Measurements from ENCODE around the gene EVL. TPM values are rescaled to one million over a fixed set of nuclear protein-coding genes. Genes with fewer than 3 reads are reported as not detected.

EVL gene
- total RNA-seq, 1 donor from 2014 or later = 290 TPM

GRCh38 chr14:100146531-100147091 is 81.4 kb downstream of the EVL start:
- H3K36me3 Mint-ChIP-seq (ENCODE audit: low read depth) = peaks cover 6% of the 10 kb centered on the region
- H3K27me3 Mint-ChIP-seq (ENCODE audit: insufficient read depth) = no peaks in the 10 kb centered on the region
- H3K4me1 Mint-ChIP-seq (ENCODE audit: low read depth) = no peaks in the 10 kb centered on the region
- DNase-seq (ENCODE audit: low spot score) = no peak
- intact Hi-C loops (cut with micrococcal nuclease) = no loop called here
- H3K27ac Mint-ChIP-seq = no peak overlapping the region
- no peak overlapping the region for H3K4me3 Mint-ChIP-seq
- no peaks in the 10 kb centered on the region for H3K9me3 Mint-ChIP-seq

GRCh38 chr14:100147181-100147631 is 82.0 kb downstream of the EVL start:
- no peaks in the 10 kb centered on the region for H3K9me3 Mint-ChIP-seq
- no peaks in the 10 kb centered on the region for H3K4me1 Mint-ChIP-seq (ENCODE audit: low read depth)
- peak; percentile 25 for DNase-seq (ENCODE audit: low spot score)
- H3K27me3 Mint-ChIP-seq (ENCODE audit: insufficient read depth) = no peaks in the 10 kb centered on the region
- H3K27ac Mint-ChIP-seq = peak overlapping the region; percentile 55
- no peak overlapping the region for H3K4me3 Mint-ChIP-seq
- intact Hi-C loops (cut with micrococcal nuclease) = no loop called here
- peaks cover 6% of the 10 kb centered on the region for H3K36me3 Mint-ChIP-seq (ENCODE audit: low read depth)

DNA sequence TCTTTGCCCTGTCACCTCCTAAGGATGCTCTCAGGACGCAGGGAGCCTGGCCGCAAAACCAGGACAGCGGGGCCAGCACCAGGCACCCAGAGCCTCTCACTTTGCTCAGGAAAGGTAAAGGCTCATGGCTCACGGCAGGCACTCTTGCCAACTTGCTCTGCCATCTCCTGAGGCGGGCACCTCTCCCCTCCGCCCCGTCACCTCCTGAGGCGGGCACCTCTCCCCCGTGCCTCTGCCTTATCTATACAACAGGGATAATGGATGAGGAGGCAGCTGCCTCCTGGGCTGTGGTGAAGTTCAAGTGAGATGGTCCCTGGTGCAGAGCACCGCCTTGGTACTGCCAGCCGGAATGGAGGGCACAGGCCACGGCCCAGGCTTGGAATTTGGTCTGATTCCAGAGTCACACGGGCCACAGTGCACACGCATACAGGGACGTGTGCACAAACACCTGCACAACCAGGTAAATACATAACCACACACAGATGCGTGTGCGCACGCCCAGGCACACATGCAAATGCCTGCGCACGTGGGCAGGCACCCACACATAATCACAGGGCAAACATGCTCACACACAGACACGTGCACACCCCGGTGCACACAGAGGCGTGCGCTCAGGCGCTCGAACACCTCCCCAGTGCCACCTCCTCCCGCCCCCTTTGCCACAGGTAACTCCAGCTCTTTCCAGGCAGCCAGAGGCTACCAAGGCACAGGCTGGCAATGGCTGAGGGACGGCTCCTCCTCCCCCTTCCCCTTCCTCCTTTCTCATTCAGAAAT is 82.7 kb downstream of the EVL start:
- no peak for DNase-seq (ENCODE audit: low spot score)
- Mint-ChIP-seq H3K27me3 (ENCODE audit: insufficient read depth) (peaks cover 2% of the 10 kb centered on the region), H3K27ac (no peak overlapping the region), H3K4me3 (no peak overlapping the region), H3K4me1 (ENCODE audit: low read depth) (no peaks in the 10 kb centered on the region), H3K9me3 (peaks cover under 1% of the 10 kb centered on the region), H3K36me3 (ENCODE audit: low read depth) (peaks cover 6% of the 10 kb centered on the region)
- intact Hi-C loops (cut with micrococcal nuclease) = no loop called here

DNA sequence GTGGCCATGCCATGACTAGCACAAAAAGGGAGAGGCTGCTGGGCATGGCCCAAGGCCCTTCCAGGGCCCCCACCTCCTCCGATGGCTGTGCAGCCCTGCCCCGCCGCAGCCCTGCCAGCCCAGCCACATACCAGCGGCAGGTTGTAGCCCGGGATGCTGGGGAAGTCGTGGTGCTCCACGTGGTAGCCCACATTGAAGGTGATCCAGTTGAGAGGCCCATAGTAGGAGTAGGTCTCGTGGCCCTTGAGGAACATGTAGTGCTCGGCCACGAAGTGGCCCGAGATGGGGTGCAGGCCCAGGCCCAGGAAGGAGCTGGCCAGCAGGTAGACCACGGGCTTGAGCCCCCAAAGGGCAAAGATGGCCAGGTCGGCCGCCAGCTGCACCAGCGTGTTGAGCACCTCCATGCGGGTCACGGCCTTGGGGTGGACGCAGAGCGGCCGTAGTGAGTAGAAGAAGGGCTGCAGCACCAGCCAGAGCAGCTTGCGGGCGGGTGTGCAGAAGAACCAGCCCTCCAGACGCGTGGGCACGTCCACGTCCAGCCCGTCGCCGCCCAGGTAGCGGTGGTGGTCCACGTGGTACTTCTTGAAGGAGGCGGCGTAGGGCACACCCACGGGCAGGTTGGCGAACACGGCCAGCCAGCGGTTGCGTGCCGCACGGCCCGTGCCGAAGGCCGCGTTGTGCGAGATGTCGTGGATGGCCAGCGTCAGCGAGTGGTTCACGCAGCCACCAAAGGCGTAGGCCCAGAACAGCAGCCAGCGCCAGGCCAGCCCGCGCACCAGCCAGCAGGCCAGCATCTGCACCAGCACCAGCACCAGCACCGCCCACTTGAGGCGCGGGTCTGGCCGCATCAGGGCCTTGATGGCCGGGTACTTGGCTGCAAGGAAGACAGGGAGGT is 83.9 kb downstream of the EVL start:
- Mint-ChIP-seq H3K4me1 (ENCODE audit: low read depth) (no peaks in the 10 kb centered on the region), H3K36me3 (ENCODE audit: low read depth) (peaks cover 1% of the 10 kb centered on the region), H3K27ac (peak overlapping the region; percentile 18), H3K4me3 (no peak overlapping the region), H3K27me3 (ENCODE audit: insufficient read depth) (peaks cover 2% of the 10 kb centered on the region), H3K9me3 (peaks cover 3% of the 10 kb centered on the region)
- DNase-seq (ENCODE audit: low spot score) = no peak
- intact Hi-C loops (cut with micrococcal nuclease) = no loop called here

DNA sequence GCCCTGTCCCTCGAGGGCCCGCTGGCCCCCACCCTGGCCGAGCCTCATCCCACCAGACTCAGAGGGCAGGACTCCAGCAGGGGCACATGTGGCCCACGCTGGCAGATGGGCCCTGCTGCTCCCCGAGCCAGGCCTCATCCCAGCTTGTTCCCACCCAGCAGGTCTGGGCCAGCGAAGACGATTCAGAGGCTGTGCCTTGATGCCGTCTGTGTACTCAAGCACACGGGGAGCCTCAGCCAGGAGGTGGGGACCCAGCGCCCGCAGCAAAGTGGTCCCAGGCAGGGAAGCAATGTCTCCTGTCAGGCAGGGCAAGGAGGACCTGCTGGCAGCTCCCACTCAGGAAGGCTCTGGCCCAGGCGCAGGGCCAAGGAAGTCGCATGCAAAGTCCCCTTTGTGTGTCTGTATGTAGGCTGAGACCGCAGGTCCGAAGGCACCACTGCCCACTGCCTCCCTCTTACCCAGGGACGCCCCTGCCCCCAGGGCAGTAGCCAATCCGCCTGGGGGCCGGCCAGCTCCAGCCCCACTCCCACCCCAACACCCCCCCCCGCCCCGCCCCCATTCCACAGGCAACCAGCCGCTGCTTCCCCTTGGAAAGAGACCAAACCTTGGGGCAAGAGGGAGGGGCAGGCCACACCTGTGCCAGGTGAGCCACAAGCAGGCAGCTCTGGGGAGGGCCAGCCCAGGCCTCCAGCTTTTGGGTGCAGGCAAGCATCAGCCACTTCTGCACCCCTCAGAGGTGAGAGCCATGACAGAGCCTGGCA is 84.8 kb downstream of the EVL start:
- Mint-ChIP-seq H3K4me1 (ENCODE audit: low read depth) (no peaks in the 10 kb centered on the region), H3K36me3 (ENCODE audit: low read depth) (peaks cover 3% of the 10 kb centered on the region), H3K9me3 (peaks cover 7% of the 10 kb centered on the region), H3K27me3 (ENCODE audit: insufficient read depth) (peaks cover 2% of the 10 kb centered on the region), H3K4me3 (no peak overlapping the region), H3K27ac (no peak overlapping the region)
- no peak for DNase-seq (ENCODE audit: low spot score)
- intact Hi-C loops (cut with micrococcal nuclease) = no loop called here

GRCh38 chr14:100150932-100151587 is 85.8 kb downstream of the EVL start:
- H3K36me3 Mint-ChIP-seq (ENCODE audit: low read depth) = peaks cover 3% of the 10 kb centered on the region
- intact Hi-C loops (cut with micrococcal nuclease) = no loop called here
- H3K9me3 Mint-ChIP-seq = peaks cover 10% of the 10 kb centered on the region
- no peak overlapping the region for H3K4me3 Mint-ChIP-seq
- H3K27ac Mint-ChIP-seq = no peak overlapping the region
- peaks cover 2% of the 10 kb centered on the region for H3K27me3 Mint-ChIP-seq (ENCODE audit: insufficient read depth)
- no peaks in the 10 kb centered on the region for H3K4me1 Mint-ChIP-seq (ENCODE audit: low read depth)
- DNase-seq (ENCODE audit: low spot score) = no peak

- no peak overlapping the region for H3K27ac Mint-ChIP-seq
- peaks cover 10% of the 10 kb centered on the region for H3K9me3 Mint-ChIP-seq
- peaks cover 3% of the 10 kb centered on the region for H3K36me3 Mint-ChIP-seq (ENCODE audit: low read depth)
- H3K27me3 Mint-ChIP-seq (ENCODE audit: insufficient read depth) = peaks cover 6% of the 10 kb centered on the region
- intact Hi-C loops (cut with micrococcal nuclease) = no loop called here
- no peaks in the 10 kb centered on the region for H3K4me1 Mint-ChIP-seq (ENCODE audit: low read depth)
- no peak for DNase-seq (ENCODE audit: low spot score)
- H3K4me3 Mint-ChIP-seq = no peak overlapping the region
These were observed 86.9 kb downstream of the EVL start for GRCh38 chr14:100152091-100152490.

- Mint-ChIP-seq H3K9me3 (peaks cover 10% of the 10 kb centered on the region), H3K27me3 (ENCODE audit: insufficient read depth) (peaks cover 18% of the 10 kb centered on the region), H3K36me3 (ENCODE audit: low read depth) (peaks cover 3% of the 10 kb centered on the region), H3K4me1 (ENCODE audit: low read depth) (no peaks in the 10 kb centered on the region), H3K4me3 (no peak overlapping the region), H3K27ac (no peak overlapping the region)
- DNase-seq (ENCODE audit: low spot score) = no peak
- intact Hi-C loops (cut with micrococcal nuclease) = no loop called here
These were observed 88.3 kb downstream of the EVL start for GRCh38 chr14:100153560-100153959.

DNA sequence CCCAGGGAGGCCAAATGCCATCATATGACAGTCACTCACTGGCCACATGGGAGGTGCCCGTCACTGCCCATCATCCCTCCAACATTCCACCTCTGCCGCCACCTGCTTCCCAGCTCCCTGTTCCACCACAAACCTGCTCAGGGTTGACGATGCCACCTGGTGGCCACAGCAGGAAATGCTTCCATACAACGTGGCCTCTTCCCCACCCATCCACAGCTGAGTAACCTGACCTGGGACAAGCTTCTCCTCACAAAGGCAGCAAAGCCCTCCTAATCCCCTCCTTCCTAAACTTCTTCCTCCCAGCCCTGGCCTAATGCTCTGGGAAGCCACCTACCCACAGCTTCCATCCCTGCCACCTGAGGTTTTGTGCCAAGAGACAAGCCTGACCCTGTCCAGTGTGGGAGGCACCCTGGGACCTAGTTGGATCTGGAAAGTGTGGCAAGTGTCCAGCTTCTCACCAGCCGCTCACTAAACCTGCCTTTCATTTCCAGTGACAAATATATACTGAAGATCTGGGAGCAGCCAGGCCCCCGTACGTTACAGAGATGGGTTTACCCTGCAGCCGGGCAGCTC is 89.9 kb downstream of the EVL start:
- H3K27ac Mint-ChIP-seq = no peak overlapping the region
- peaks cover 21% of the 10 kb centered on the region for H3K27me3 Mint-ChIP-seq (ENCODE audit: insufficient read depth)
- DNase-seq (ENCODE audit: low spot score) = no peak
- H3K9me3 Mint-ChIP-seq = peaks cover 10% of the 10 kb centered on the region
- intact Hi-C loops (cut with micrococcal nuclease) = loop anchor here (2.0 kb wide), 1 partner anchor 172 kb away; no protein-coding TSS in a partner anchor
- H3K4me3 Mint-ChIP-seq = no peak overlapping the region
- no peaks in the 10 kb centered on the region for H3K4me1 Mint-ChIP-seq (ENCODE audit: low read depth)
- H3K36me3 Mint-ChIP-seq (ENCODE audit: low read depth) = peaks cover 3% of the 10 kb centered on the region

- intact Hi-C loops (cut with micrococcal nuclease) = loop anchor here (2.0 kb wide), 1 partner anchor 173 kb away; no protein-coding TSS in a partner anchor
- no peak overlapping the region for H3K4me3 Mint-ChIP-seq
These were observed 90.8 kb downstream of the EVL start for GRCh38 chr14:100155756-100156616.

DNA sequence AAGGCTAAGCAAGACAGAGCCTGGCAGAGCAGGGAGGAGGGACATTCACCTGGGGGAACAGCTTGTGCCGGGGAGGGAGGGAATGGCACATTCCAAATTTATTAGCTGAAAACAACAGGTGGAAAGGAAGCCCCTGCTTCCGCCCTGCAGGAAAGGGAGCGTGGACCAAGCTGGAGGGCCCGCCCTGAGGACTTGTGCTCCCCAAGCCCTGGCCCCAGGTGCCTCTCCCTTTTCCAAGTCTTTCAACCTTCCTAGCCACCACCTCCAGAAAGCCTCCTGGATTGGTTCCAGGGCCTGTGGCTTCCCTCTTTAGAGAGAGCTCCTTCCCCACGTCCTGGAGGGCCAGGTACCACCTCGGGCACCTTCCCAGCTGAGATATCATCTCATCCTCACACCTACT is 91.6 kb downstream of the EVL start:
- no peak for DNase-seq (ENCODE audit: low spot score)
- H3K36me3 Mint-ChIP-seq (ENCODE audit: low read depth) = peaks cover 3% of the 10 kb centered on the region
- H3K9me3 Mint-ChIP-seq = peaks cover 10% of the 10 kb centered on the region
- intact Hi-C loops (cut with micrococcal nuclease) = no loop called here
- no peak overlapping the region for H3K27ac Mint-ChIP-seq
- no peak overlapping the region for H3K4me3 Mint-ChIP-seq
- peaks cover 26% of the 10 kb centered on the region for H3K27me3 Mint-ChIP-seq (ENCODE audit: insufficient read depth)
- no peaks in the 10 kb centered on the region for H3K4me1 Mint-ChIP-seq (ENCODE audit: low read depth)

More at GRCh38 chr14:100155756-100156616, 90.8 kb downstream of the EVL start:
- Mint-ChIP-seq H3K27ac (no peak overlapping the region), H3K36me3 (ENCODE audit: low read depth) (peaks cover 3% of the 10 kb centered on the region), H3K27me3 (ENCODE audit: insufficient read depth) (peaks cover 22% of the 10 kb centered on the region), H3K9me3 (peaks cover 10% of the 10 kb centered on the region), H3K4me1 (ENCODE audit: low read depth) (no peaks in the 10 kb centered on the region)
- DNase-seq (ENCODE audit: low spot score) = no peak

Data from activated T-helper 1 cell treated with anti-CD3 and anti-CD28 coated beads, Interleukin-12 subunit alpha, Interleukin-12 subunit beta, Interleukin-2, Interleukin-4 antibody, amounts not matched to agents 30 ng/mL and 10 ng/mL and 1 ng/mL, durations not matched to agents 14 hours and 24 hours and 36 hours (primary cell).